Spleen (tissue), 11 donors: Measurements from ENCODE around the gene PLEKHB1. TPM values are rescaled to one million over a fixed set of nuclear protein-coding genes. Genes with fewer than 3 reads are reported as not detected.

Source experiments
- DNase-seq: peaks from one replicate; pipeline ENCODE4 v3.0.0-alpha.2; 2020
- H3K27ac ChIP-seq, 8 donors: fragments of 200-600 bp; sonication (generic) in 7 of 8; 1 replicate in 4 of 8; 2 replicates in 4 of 8; pipeline versions ENCODE4 v1.5.0 to v1.8.0; 2016 to 2021; ENCODE audit warnings: inconsistent platforms in 4 of 8, mild to moderate bottlenecking in 4 of 8, moderate library complexity in 1 of 8
- H3K27me3 ChIP-seq, 7 donors: fragments of 200-600 bp; sonication (generic) in 6 of 7; replicated peaks in 1 of 7; 1 replicate in 4 of 7; 2 replicates in 3 of 7; pipeline versions ENCODE4 v1.5.0 to v1.8.0; 2016 to 2021; ENCODE audit warnings: inconsistent platforms in 3 of 7, mild to moderate bottlenecking in 1 of 7
- H3K36me3 ChIP-seq, 6 donors: fragments of 200-600 bp; sonication (generic) in 5 of 6; 1 replicate in 4 of 6; 2 replicates in 2 of 6; pipeline versions ENCODE4 v1.5.0 to v1.8.0; 2016 to 2021; ENCODE audit warnings: inconsistent platforms in 2 of 6
- H3K4me1 ChIP-seq, 6 donors: fragments of 200-600 bp; sonication (generic) in 5 of 6; 1 replicate in 3 of 6; 2 replicates in 3 of 6; pipeline versions ENCODE4 v1.5.0 to v1.8.0; 2016 to 2021; ENCODE audit warnings: inconsistent platforms in 3 of 6
- H3K4me3 ChIP-seq, 8 donors: fragments of 200-600 bp; sonication (generic) in 7 of 8; 1 replicate in 4 of 8; 2 replicates in 4 of 8; pipeline versions ENCODE4 v1.5.0 to v1.8.0; 2016 to 2021; ENCODE audit warnings: inconsistent platforms in 4 of 8, mild to moderate bottlenecking in 4 of 8, moderate library complexity in 2 of 8
- H3K9me3 ChIP-seq, 8 donors: fragments of 200-600 bp; sonication (generic) in 7 of 8; 1 replicate in 4 of 8; 2 replicates in 4 of 8; pipeline versions ENCODE4 v1.5.0 to v1.8.0; 2016 to 2021; ENCODE audit warnings: inconsistent platforms in 4 of 8
- POLR2A ChIP-seq, 3 donors: fragments of 450-650 bp; IDR thresholded peaks; one replicate each; pipeline ENCODE4 v1.5.1; 2017; ENCODE audit warnings: antibody characterized with exemption in 3 of 3, mild to moderate bottlenecking in 1 of 3
- POLR2AphosphoS5 ChIP-seq, 3 donors: sonication (generic); formaldehyde crosslinking; IDR thresholded peaks; one replicate each; pipeline ENCODE4 v1.5.1; 2017; ENCODE audit warnings: antibody characterized with exemption in 3 of 3
- WGBS, 5 donors: extraction: QIAGEN DNeasy Blood & Tissue Kit in 3 of 5; methylation state at CpG; one replicate each; pipeline versions ENCODE4 v1.1.5 to v1.1.7; 2013 to 2018; 5-methylcytosine and 5-hydroxymethylcytosine counted together
- intact Hi-C: fragments of 100-400 bp; cut with DNase I; formaldehyde crosslinking; loops from one replicate; pipeline ENCODE4 v1.15.0; 2023; ENCODE audit warnings: low total_unique reads
- polyA plus RNA-seq, 3 donors: library from polyadenylated mRNA; stranded (reverse); fragments of 200-250 nt; gene quantifications; one replicate each; pipeline ENCODE4 v1.2.1, GENCODE V29; 2013
- total RNA-seq, 7 donors: library from RNA; depleted of rRNA in 3 of 7; stranded (reverse); fragments of >200 nt in 3 of 7; fragmentation: NEBNext Ultra II Directional in 4 of 7; extraction: Animal tissue kit (Norgen Biotek cat#: 25700) in 4 of 7; gene quantifications; one replicate each; pipeline versions ENCODE4 v1.1.0 to v1.2.1, GENCODE V29; 2016 to 2021
- TF ChIP-seq, protein P1 (sequence below), 11 experiments: fragments of 200-600 bp in 7 of 11; fragments of 450-650 bp in 4 of 11; sonication (generic) in 4 of 11; IDR thresholded peaks in 8 of 11; conservative IDR thresholded peaks in 3 of 11; 1 replicate in 7 of 11; 2 replicates in 4 of 11; pipeline versions ENCODE4 v1.4.0 to v1.8.0; 2016 to 2021; ENCODE audit warnings: antibody characterized with exemption in 11 of 11, inconsistent platforms in 4 of 11, mild to moderate bottlenecking in 1 of 11
- donor health status: healthy with polysubstance abuse.
- donor health status: DM: no; HTN: no; CAD: no; lungs with moderate emphysema.
- donor health status: DM: no; HTN: no; CAD: no.
- donor health status: Bipolar disorder and iron deficiency.
- donor health status: healthy.
- donor health status: DM: no; HTN: no; CAD: no.
- donor health status: DM: yes; HTN: yes; CAD: no.

PLEKHB1 gene
- total and polyA plus RNA-seq, 10 donors: 2.0 to 12.3 (median 7.5) TPM

DNA sequence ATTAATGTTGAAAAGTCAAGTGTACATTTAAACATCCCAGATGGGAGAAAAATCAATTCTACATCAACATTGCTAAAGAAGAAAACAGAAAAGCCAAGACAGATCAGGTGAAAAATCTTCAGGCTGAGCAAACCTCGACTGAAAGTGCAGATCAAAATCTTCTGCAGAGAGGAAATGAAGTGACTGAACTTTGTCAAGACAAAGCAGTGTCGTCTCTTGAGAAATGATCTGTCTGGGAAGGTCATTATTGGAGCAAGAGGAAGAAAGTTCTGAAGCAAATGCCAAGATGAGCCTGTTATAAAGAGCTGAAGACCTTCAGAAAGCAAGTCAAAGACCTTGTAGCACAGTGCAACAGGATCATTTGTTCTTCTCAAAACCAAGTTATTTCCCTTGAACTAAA is 5.8 kb upstream of the PLEKHB1 start:
- 15 to 25% (median 19%) methylated on average over 2 of the region's 2 CpGs for WGBS, 5 donors

DNA sequence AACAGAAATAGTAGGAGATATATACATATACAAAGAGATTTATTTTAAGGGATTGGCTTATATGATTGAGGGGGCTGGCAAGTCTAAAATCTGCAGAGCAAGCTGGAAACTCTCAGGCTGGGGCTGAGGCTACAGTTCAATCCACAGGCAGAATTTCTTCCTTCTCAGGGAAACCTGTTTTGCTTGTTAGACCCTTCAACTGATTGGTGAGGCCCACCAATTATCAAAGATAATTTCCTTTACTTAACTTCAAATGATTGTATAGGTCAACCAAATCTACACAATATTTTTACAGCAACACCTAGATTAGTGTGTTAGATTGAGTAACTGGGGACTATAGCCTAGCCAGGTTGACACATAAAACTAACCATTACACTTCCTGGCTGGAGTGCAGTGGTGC is 4.7 kb upstream of the PLEKHB1 start:
- intact Hi-C loops: no loop called here
- TF ChIP-seq, protein P1, sequence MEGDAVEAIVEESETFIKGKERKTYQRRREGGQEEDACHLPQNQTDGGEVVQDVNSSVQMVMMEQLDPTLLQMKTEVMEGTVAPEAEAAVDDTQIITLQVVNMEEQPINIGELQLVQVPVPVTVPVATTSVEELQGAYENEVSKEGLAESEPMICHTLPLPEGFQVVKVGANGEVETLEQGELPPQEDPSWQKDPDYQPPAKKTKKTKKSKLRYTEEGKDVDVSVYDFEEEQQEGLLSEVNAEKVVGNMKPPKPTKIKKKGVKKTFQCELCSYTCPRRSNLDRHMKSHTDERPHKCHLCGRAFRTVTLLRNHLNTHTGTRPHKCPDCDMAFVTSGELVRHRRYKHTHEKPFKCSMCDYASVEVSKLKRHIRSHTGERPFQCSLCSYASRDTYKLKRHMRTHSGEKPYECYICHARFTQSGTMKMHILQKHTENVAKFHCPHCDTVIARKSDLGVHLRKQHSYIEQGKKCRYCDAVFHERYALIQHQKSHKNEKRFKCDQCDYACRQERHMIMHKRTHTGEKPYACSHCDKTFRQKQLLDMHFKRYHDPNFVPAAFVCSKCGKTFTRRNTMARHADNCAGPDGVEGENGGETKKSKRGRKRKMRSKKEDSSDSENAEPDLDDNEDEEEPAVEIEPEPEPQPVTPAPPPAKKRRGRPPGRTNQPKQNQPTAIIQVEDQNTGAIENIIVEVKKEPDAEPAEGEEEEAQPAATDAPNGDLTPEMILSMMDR (IDR thresholded peaks at IDR 0.05 in 8 of 11, conservative IDR thresholded peaks at IDR 0.05 in 3 of 11): no peak
- no peak for TF ChIP-seq POLR2AphosphoS5 (IDR thresholded peaks at IDR 0.05)
- H3K9me3 ChIP-seq: no peaks in the 10 kb centered on the region
- H3K4me3 ChIP-seq: no peak overlapping the region
- peaks cover 0 to 39% (median 0%) of the 10 kb centered on the region in 7 donors for H3K27me3 ChIP-seq
- no peak for DNase-seq
- peaks cover 0 to 16% (median 2%) of the 10 kb centered on the region in 6 donors for H3K4me1 ChIP-seq
- no peaks in the 10 kb centered on the region for H3K36me3 ChIP-seq
- H3K27ac ChIP-seq: no peak overlapping the region

More for the DNA sequence above, 5.8 kb upstream of the PLEKHB1 start:
- intact Hi-C loops: no loop called here
- H3K4me3 ChIP-seq: no peak overlapping the region
- peaks cover 0 to 6% (median 0%) of the 10 kb centered on the region in 6 donors for H3K4me1 ChIP-seq
- DNase-seq: no peak
- no peaks in the 10 kb centered on the region for H3K9me3 ChIP-seq
- H3K27ac ChIP-seq: no peak overlapping the region
- H3K36me3 ChIP-seq: no peaks in the 10 kb centered on the region
- peaks cover 0 to 30% (median 0%) of the 10 kb centered on the region in 7 donors for H3K27me3 ChIP-seq
- TF ChIP-seq, protein P1 (IDR thresholded peaks at IDR 0.05 in 8 of 11, conservative IDR thresholded peaks at IDR 0.05 in 3 of 11): no peak
- TF ChIP-seq POLR2A (IDR thresholded peaks at IDR 0.05) (no peak), POLR2AphosphoS5 (IDR thresholded peaks at IDR 0.05) (no peak)

DNA sequence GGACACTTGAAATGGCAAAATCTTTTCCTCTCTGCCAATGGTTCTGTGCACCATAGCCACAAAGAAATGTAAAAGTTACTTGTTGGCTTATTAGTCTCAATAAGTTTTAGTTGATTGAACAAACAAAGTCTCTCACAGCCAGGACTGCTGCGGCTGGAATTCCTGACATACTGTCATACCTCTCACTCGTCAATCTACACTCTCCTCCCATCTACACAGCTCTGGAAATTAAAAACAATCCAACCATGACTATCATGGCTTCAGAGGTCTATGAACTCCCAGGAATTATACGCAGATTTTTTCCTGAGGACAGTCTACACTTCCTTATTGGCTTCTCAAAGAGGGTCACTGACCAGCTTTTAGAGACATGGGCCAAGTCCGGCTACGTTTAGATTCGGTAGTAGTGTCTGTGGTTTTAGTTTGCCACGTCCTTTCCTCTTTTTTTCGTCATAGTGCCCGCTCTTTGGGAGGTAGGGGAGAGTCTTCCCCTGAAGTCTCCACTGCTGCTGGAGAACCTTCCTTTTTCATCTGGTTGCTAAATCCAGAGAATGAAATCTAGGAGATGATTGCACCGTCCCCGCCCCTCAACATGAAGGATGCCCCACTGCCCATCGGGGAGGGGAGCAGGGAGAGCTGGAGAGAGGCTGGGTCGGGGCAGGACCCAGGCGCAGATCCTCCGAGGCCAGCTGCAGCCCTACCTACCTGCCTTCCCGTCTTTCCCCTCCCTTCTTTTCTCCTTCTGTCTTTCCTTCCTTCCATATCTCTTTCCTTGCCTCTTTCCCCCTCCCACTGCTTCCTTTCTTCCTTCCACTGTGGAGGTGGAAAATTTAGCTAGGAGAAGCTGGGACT is 1.0 kb upstream of the PLEKHB1 start:
- Histone ChIP-seq H3K27me3 (peaks cover 0 to 39% (median 0%) of the 10 kb centered on the region in 7 donors), H3K4me1 (peaks cover 0 to 33% (median 13%) of the 10 kb centered on the region in 6 donors), H3K27ac (peak overlapping the region in 2 of 8 donors; percentile 27 to 45), H3K36me3 (no peaks in the 10 kb centered on the region), H3K9me3 (no peaks in the 10 kb centered on the region), H3K4me3 (no peak overlapping the region)
- TF ChIP-seq POLR2A (IDR thresholded peaks at IDR 0.05) (no peak), POLR2AphosphoS5 (IDR thresholded peaks at IDR 0.05) (no peak)
- DNase-seq: no peak
- intact Hi-C loops: no loop called here
- WGBS, 5 donors: 34 to 48% (median 42%) methylated on average over 16 of the region's 16 CpGs

DNA sequence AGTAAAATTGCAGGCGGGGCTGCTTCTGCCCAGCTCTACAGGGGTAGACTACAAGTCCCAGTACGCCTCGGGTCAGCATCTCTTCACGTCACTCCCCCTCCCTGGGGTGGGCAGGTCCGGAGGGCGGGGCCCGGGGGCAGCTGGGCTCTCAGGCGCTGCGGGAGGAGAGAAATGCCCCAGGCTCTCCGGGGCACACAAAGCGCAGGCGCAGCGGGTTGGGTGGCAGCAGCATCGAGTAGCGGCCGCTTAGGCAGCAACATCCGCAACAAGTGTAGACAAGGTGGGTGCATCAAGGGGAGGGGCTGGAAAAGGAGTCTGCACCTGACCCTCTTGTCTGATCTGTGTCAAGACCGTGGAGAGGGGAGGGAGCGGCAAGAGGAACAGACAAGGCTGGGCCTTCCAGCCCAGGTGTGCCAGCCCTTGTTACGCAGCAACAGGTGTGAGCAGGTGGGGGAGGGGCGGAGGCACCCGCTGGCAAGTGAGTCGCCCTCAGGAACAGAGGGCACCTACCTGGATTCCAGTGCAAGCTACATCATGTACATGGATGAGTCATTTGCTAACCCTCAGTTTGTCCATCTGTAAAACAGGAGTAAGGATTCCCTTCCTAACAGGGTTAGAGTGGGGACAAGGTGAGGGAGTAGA is 1.2 kb downstream of the PLEKHB1 start:
- peak; percentile 96 for DNase-seq
- Histone ChIP-seq H3K27me3 (peaks cover 0 to 30% (median 0%) of the 10 kb centered on the region in 7 donors), H3K4me1 (peaks cover 0 to 33% (median 13%) of the 10 kb centered on the region in 6 donors), H3K36me3 (no peaks in the 10 kb centered on the region), H3K4me3 (peak overlapping the region in 5 of 8 donors; percentile 22 to 66 (median 27)), H3K9me3 (no peaks in the 10 kb centered on the region), H3K27ac (peak overlapping the region in 4 of 8 donors; percentile 37 to 71 (median 51))
- 9 to 17% (median 13%) methylated on average over 21 to 23 of the region's 23 CpGs for WGBS, 5 donors
- intact Hi-C loops: no loop called here
- TF ChIP-seq POLR2AphosphoS5 (IDR thresholded peaks at IDR 0.05) (peak; percentile 56 to 72 (median 70)), POLR2A (IDR thresholded peaks at IDR 0.05) (no peak)

DNA sequence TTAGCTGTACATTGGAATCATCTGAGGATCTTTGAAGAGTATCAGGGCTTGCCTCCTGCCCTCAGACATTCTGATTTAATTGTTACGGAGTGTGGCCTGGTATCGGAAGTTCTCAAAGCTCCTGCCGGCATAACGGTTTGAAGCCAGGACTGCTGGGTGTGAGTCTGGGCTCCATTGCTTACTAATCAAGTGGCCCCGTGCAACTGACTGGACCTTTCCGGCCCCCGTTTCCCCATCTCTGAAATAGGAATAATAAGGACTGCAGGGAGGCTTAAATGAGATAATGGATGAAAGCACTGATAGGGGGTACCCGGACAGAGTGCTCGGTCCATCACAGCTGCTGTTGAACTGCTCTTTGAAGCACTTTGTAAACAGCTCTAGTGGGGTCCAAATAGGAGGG is 1.7 kb downstream of the PLEKHB1 start:
- H3K27me3 ChIP-seq: peaks cover 0 to 30% (median 0%) of the 10 kb centered on the region in 7 donors
- peak overlapping the region in 1 of 8 donors; percentile 55 for H3K27ac ChIP-seq
- DNase-seq: no peak
- H3K36me3 ChIP-seq: no peaks in the 10 kb centered on the region
- H3K4me1 ChIP-seq: peaks cover 0 to 33% (median 13%) of the 10 kb centered on the region in 6 donors
- intact Hi-C loops: no loop called here
- TF ChIP-seq POLR2AphosphoS5 (IDR thresholded peaks at IDR 0.05) (no peak), POLR2A (IDR thresholded peaks at IDR 0.05) (no peak)
- TF ChIP-seq, protein P1 (IDR thresholded peaks at IDR 0.05 in 8 of 11, conservative IDR thresholded peaks at IDR 0.05 in 3 of 11): no peak
- 92 to 96% (median 93%) methylated on average over 9 of the region's 9 CpGs for WGBS, 5 donors
- no peaks in the 10 kb centered on the region for H3K9me3 ChIP-seq
- peak overlapping the region in 2 of 8 donors; percentile 33 to 66 for H3K4me3 ChIP-seq
